ENCODE results near the gene CAMTA1. TPM values are rescaled to one million over a fixed set of nuclear protein-coding genes. Genes with fewer than 3 reads are reported as not detected.

Gene CAMTA1
- polyA plus RNA-seq, 1 of the 3 experiments (the other 2 are of a cell fraction): 63.1 TPM

DNA sequence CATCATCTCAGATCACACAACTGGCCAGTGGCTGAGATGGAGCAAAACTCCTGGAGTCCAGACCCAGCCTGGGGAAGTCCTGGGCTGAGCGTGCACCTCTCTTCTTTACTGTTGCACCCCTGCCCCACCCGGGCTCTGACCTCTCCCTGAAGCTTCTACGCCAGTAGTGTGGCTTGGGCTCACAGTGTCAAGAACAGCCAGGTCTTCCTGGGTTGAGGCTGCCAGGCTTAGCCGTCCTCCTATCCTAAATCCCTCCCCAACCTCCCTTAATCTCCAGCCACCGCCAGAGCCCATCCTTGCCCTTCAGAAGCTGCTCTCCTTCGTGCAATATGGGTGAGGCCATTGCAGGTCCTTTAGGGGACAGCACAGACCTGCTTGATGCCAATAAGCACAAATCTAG lies 586.7 kb downstream of the CAMTA1 start:
- CTCF ChIA-PET: interaction anchor here (2.3 kb wide), 1 partner anchor 31 kb away, joined by 5 read pairs; no protein-coding TSS in a partner anchor
- Histone ChIP-seq H3K36me3 (replicated peaks in 1 of 2; ENCODE audit: control insufficient read depth in 1 of 2, insufficient read depth in 2 of 2, low read length in 1 of 2) (no peaks in the 10 kb centered on the region), H2AFZ (ENCODE audit: low read depth) (no peak overlapping the region), H3K4me1 (ENCODE audit: control insufficient read depth in 1 of 2, insufficient read depth in 2 of 2, low read depth in 1 of 2, low read length in 1 of 2) (peaks cover 4 to 29% of the 10 kb centered on the region in 2 experiments; a peak in 1 of 4 replicates), H3K9me3 (no peaks in the 10 kb centered on the region), H3K9me2 (no peaks in the 10 kb centered on the region), H4K20me1 (ENCODE audit: insufficient read depth) (no peaks in the 10 kb centered on the region), H3K4me2 (no peak overlapping the region), H3K4me3 (ENCODE audit: low read depth in 2 of 2, low read length in 1 of 2) (no peak overlapping the region), H3K27ac (ENCODE audit: low read depth in 2 of 2, low read length in 1 of 2) (no peak overlapping the region), H3K9ac (no peak overlapping the region), H3K27me3 (ENCODE audit: insufficient read depth) (no peaks in the 10 kb centered on the region), H3K79me2 (ENCODE audit: insufficient read depth) (no peaks in the 10 kb centered on the region), H3F3A (replicated peaks; ENCODE audit: insufficient read depth) (no peaks in the 10 kb centered on the region)
- no peak for DNase-seq
- POLR2A ChIA-PET: no interaction called here
- WGBS (ENCODE audit: low lambda C conversion rate): 76% methylated on average over 5 of the region's 6 CpGs
- TF ChIP-seq ZBTB33 (IDR thresholded peaks at IDR 0.05; ENCODE audit: borderline replicate concordance, low read depth): no peak
- no peak for TF ChIP-seq RAD21 (IDR thresholded peaks at IDR 0.05; ENCODE audit: low read length)
- no peak for TF ChIP-seq FOSL2 (IDR thresholded peaks at IDR 0.05; ENCODE audit: borderline replicate concordance, low read depth)
- TF ChIP-seq NRF1 (IDR thresholded peaks at IDR 0.05; ENCODE audit: low read depth, low read length): no peak
- no peak for TF ChIP-seq SMC3 (IDR thresholded peaks at IDR 0.05; ENCODE audit: low read depth, low read length)
- TF ChIP-seq SIN3A (IDR thresholded peaks at IDR 0.05; ENCODE audit: borderline replicate concordance, low read depth, low read length): no peak
- no peak for TF ChIP-seq REST (IDR thresholded peaks at IDR 0.05; ENCODE audit: low read depth, low read length)
- no peak for TF ChIP-seq GATA2 (CRISPR knock-in tag; IDR thresholded peaks at IDR 0.05)
- no peak for TF ChIP-seq TAF1 (IDR thresholded peaks at IDR 0.05; ENCODE audit: borderline replicate concordance, low read depth, low read length)
- TF ChIP-seq MXI1 (IDR thresholded peaks at IDR 0.05; ENCODE audit: low read depth, low read length): no peak
- no peak for TF ChIP-seq GABPA (IDR thresholded peaks at IDR 0.05; ENCODE audit: low read depth)
- TF ChIP-seq EZH2phosphoT487 (IDR thresholded peaks at IDR 0.05; ENCODE audit: borderline replicate concordance, low read depth): no peak
